Esophagus muscularis mucosa (tissue), 4 donors: ENCODE measurements around the gene KTN1. TPM values are rescaled to one million over a fixed set of nuclear protein-coding genes. Genes with fewer than 3 reads are reported as not detected.
A peak's percentile ranks its signal among the peaks of the same experiment; 100 is the strongest.

Experiments
- DNase-seq: peaks from one replicate; pipeline ENCODE4 v3.0.0-alpha.2; 2017; ENCODE audit errors: extremely low spot score
- H3K27ac ChIP-seq, 4 donors: fragments of 200-600 bp; sonication (generic); replicated peaks in 1 of 4; 1 replicate in 3 of 4; 2 replicates in 1 of 4; pipeline ENCODE4 v1.5.1; 2016 to 2019; ENCODE audit warnings: mild to moderate bottlenecking in 1 of 4
- H3K27me3 ChIP-seq, 4 donors: fragments of 200-600 bp; sonication (generic); one replicate each; pipeline versions ENCODE4 v1.5.1 to v1.6.0; 2016 to 2019
- H3K36me3 ChIP-seq, 4 donors: fragments of 200-600 bp; sonication (generic); one replicate each; pipeline ENCODE4 v1.5.1; 2016 to 2019
- H3K4me1 ChIP-seq, 4 donors: fragments of 200-600 bp; sonication (generic); one replicate each; pipeline ENCODE4 v1.5.1; 2016 to 2019
- H3K4me3 ChIP-seq, 4 donors: fragments of 200-600 bp; sonication (generic); 1 replicate in 2 of 4; 2 replicates in 2 of 4; pipeline ENCODE4 v1.5.1; 2016 to 2019; ENCODE audit warnings: mild to moderate bottlenecking in 4 of 4, moderate library complexity in 1 of 4
- H3K9me3 ChIP-seq, 4 donors: fragments of 200-600 bp; sonication (generic); 1 replicate in 3 of 4; 2 replicates in 1 of 4; pipeline ENCODE4 v1.5.1; 2016 to 2019
- CTCF ChIP-seq, 3 experiments: fragments of 200-600 bp in 2 of 3; fragments of 450-650 bp in 1 of 3; sonication (generic) in 2 of 3; IDR thresholded peaks; one replicate each; pipeline ENCODE4 v1.5.1; 2017 to 2019; ENCODE audit warnings: antibody characterized with exemption in 3 of 3, mild to moderate bottlenecking in 2 of 3, moderate library complexity in 1 of 3
- EP300 ChIP-seq: sonication (generic); formaldehyde crosslinking; IDR thresholded peaks from one replicate; pipeline ENCODE4 v1.6.1; 2017; ENCODE audit warnings: antibody characterized with exemption
- POLR2A ChIP-seq: fragments of 450-650 bp; IDR thresholded peaks from one replicate; pipeline ENCODE4 v1.6.1; 2017; ENCODE audit warnings: antibody characterized with exemption, moderate library complexity, mild to moderate bottlenecking, low read depth
- POLR2AphosphoS5 ChIP-seq, 2 donors: sonication (generic); formaldehyde crosslinking; IDR thresholded peaks; one replicate each; pipeline ENCODE4 v1.6.1; 2017; ENCODE audit warnings: antibody characterized with exemption in 2 of 2
- WGBS: methylation state at CpG from one replicate; pipeline ENCODE4 v1.1.5; 2018; 5-methylcytosine and 5-hydroxymethylcytosine counted together
- intact Hi-C: fragments of 100-400 bp; cut with DNase I; formaldehyde crosslinking; loops from one replicate; pipeline ENCODE4 v1.15.1; 2023
- total RNA-seq, 4 donors: library from RNA; depleted of rRNA; stranded (reverse); fragments of >200 nt; gene quantifications; one replicate each; pipeline versions ENCODE4 v1.1.0 to v1.2.1, GENCODE V29; 2016

KTN1 gene
- total RNA-seq, 4 donors from 2014 or later = 137 to 151 (median 146) TPM

GRCh38 chr14:55585854-55586253 lies 5.8 kb downstream of the KTN1 start:
- Histone ChIP-seq H3K27ac (peak overlapping the region in 1 of 4 donors; percentile 35), H3K36me3 (no peaks in the 10 kb centered on the region), H3K4me3 (no peak overlapping the region), H3K9me3 (no peaks in the 10 kb centered on the region), H3K27me3 (no peaks in the 10 kb centered on the region), H3K4me1 (peaks cover 78 to 96% (median 88%) of the 10 kb centered on the region in 4 donors)
- no peak for DNase-seq
- intact Hi-C loops = loop anchor here (10.0 kb wide), 1 partner anchor 141 kb away; the partner anchor contains the start of gene TBPL2
- no peak for TF ChIP-seq CTCF (IDR thresholded peaks at IDR 0.05)
- TF ChIP-seq POLR2A = no peak
- no peak for TF ChIP-seq EP300
- TF ChIP-seq POLR2AphosphoS5 (IDR thresholded peaks at IDR 0.05) = no peak
- WGBS = 35% methylated on average over 2 of the region's 2 CpGs

- intact Hi-C loops = loop anchor here (10.0 kb wide), 1 partner anchor 142 kb away; the partner anchor contains the start of gene TBPL2
- H3K27ac ChIP-seq = no peak overlapping the region
These were observed 6.4 kb downstream of the KTN1 start for GRCh38 chr14:55586411-55586810.

GRCh38 chr14:55587847-55588246 lies 7.8 kb downstream of the KTN1 start:
- H3K4me3 ChIP-seq = no peak overlapping the region
- 78% methylated on average over 1 of the region's 1 CpG for WGBS
- H3K27ac ChIP-seq = no peak overlapping the region
- no peaks in the 10 kb centered on the region for H3K27me3 ChIP-seq
- intact Hi-C loops = loop anchor here (10.0 kb wide), 1 partner anchor 143 kb away; the partner anchor contains the start of gene TBPL2
- no peaks in the 10 kb centered on the region for H3K9me3 ChIP-seq
- peaks cover 75 to 80% (median 78%) of the 10 kb centered on the region in 4 donors for H3K4me1 ChIP-seq
- no peaks in the 10 kb centered on the region for H3K36me3 ChIP-seq
- TF ChIP-seq CTCF (IDR thresholded peaks at IDR 0.05) (no peak), POLR2AphosphoS5 (IDR thresholded peaks at IDR 0.05) (no peak), EP300 (no peak)
- DNase-seq = no peak

More at GRCh38 chr14:55586411-55586810, 6.4 kb downstream of the KTN1 start:
- no peaks in the 10 kb centered on the region for H3K36me3 ChIP-seq
- no peaks in the 10 kb centered on the region for H3K27me3 ChIP-seq
- DNase-seq = no peak
- H3K9me3 ChIP-seq = no peaks in the 10 kb centered on the region
- WGBS = 35% methylated on average over 2 of the region's 2 CpGs
- TF ChIP-seq CTCF (IDR thresholded peaks at IDR 0.05) = no peak
- TF ChIP-seq EP300 = no peak
- TF ChIP-seq POLR2AphosphoS5 (IDR thresholded peaks at IDR 0.05) = no peak
- TF ChIP-seq POLR2A = no peak
- H3K4me1 ChIP-seq = peaks cover 76 to 94% (median 85%) of the 10 kb centered on the region in 4 donors
- no peak overlapping the region for H3K4me3 ChIP-seq

GRCh38 chr14:55588259-55588699 lies 8.3 kb downstream of the KTN1 start:
- Histone ChIP-seq H3K4me3 (no peak overlapping the region), H3K27ac (no peak overlapping the region), H3K27me3 (no peaks in the 10 kb centered on the region), H3K9me3 (no peaks in the 10 kb centered on the region), H3K36me3 (no peaks in the 10 kb centered on the region), H3K4me1 (peaks cover 73 to 78% (median 76%) of the 10 kb centered on the region in 4 donors)
- TF ChIP-seq POLR2A (no peak), CTCF (IDR thresholded peaks at IDR 0.05) (no peak), POLR2AphosphoS5 (IDR thresholded peaks at IDR 0.05) (no peak), EP300 (no peak)
- no peak for DNase-seq
- WGBS = 67% methylated on average over 2 of the region's 2 CpGs
- intact Hi-C loops = loop anchor here (10.0 kb wide), 1 partner anchor 143 kb away; the partner anchor contains the start of gene TBPL2

- no peak overlapping the region for H3K27ac ChIP-seq
- H3K9me3 ChIP-seq = no peaks in the 10 kb centered on the region
- TF ChIP-seq EP300 = no peak
- no peak for TF ChIP-seq POLR2AphosphoS5 (IDR thresholded peaks at IDR 0.05)
- TF ChIP-seq CTCF (IDR thresholded peaks at IDR 0.05) = no peak
- no peak for TF ChIP-seq POLR2A
- WGBS = 47% methylated on average over 6 of the region's 6 CpGs
- H3K36me3 ChIP-seq = no peaks in the 10 kb centered on the region
- no peak overlapping the region for H3K4me3 ChIP-seq
- H3K4me1 ChIP-seq = peaks cover 72 to 78% (median 76%) of the 10 kb centered on the region in 4 donors
- no peaks in the 10 kb centered on the region for H3K27me3 ChIP-seq
- no peak for DNase-seq
- intact Hi-C loops = loop anchor here (10.0 kb wide), 1 partner anchor 144 kb away; the partner anchor contains the start of gene TBPL2
These were observed 9.2 kb downstream of the KTN1 start for GRCh38 chr14:55589171-55589570.
